Uterus (tissue), 2 donors: ENCODE data around the gene CEP164.

Experiments used
- POLR2A ChIP-seq, 2 donors: fragments of 450-650 bp; IDR thresholded peaks; one replicate each; pipeline ENCODE4 v1.6.1; 2016; ENCODE audit warnings: antibody characterized with exemption in 2 of 2, mild to moderate bottlenecking in 1 of 2, moderate library complexity in 1 of 2
- TF ChIP-seq, protein P1 (sequence below), 4 experiments: fragments of 200-600 bp in 2 of 4; fragments of 450-650 bp in 2 of 4; sonication (generic) in 2 of 4; IDR thresholded peaks; one replicate each; pipeline ENCODE4 v1.5.1; 2016 to 2019; ENCODE audit warnings: antibody characterized with exemption in 4 of 4, mild to moderate bottlenecking in 2 of 4, moderate library complexity in 1 of 4

DNA sequence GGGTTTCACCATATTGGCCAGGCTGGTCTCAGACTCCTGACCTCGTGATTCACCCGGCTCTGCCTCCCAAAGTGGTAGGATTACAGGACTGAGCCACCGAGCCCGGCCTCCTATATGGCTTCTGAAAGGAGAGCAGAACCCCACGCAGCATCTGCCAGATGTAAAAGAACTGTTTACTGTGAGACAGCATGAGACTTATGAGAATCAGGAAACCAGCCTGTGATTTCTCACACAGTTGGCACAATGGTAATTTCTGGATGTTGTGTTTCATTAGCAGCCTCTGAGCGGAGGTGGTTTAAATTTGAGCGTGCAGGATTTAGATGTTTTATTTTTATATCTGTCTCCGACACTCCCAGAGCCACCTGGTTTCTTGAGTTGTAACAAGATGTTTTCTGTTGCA is 33.8 kb downstream of the CEP164 start:
- TF ChIP-seq, protein P1, sequence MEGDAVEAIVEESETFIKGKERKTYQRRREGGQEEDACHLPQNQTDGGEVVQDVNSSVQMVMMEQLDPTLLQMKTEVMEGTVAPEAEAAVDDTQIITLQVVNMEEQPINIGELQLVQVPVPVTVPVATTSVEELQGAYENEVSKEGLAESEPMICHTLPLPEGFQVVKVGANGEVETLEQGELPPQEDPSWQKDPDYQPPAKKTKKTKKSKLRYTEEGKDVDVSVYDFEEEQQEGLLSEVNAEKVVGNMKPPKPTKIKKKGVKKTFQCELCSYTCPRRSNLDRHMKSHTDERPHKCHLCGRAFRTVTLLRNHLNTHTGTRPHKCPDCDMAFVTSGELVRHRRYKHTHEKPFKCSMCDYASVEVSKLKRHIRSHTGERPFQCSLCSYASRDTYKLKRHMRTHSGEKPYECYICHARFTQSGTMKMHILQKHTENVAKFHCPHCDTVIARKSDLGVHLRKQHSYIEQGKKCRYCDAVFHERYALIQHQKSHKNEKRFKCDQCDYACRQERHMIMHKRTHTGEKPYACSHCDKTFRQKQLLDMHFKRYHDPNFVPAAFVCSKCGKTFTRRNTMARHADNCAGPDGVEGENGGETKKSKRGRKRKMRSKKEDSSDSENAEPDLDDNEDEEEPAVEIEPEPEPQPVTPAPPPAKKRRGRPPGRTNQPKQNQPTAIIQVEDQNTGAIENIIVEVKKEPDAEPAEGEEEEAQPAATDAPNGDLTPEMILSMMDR (IDR thresholded peaks at IDR 0.05), result no peak
- no peak for TF ChIP-seq POLR2A (IDR thresholded peaks at IDR 0.05)
